T-helper 17 cell (primary cell): Measurements from ENCODE around the gene HOXA2. TPM values are rescaled to one million over a fixed set of nuclear protein-coding genes. Genes with fewer than 3 reads are reported as not detected.

Experiments used
- ATAC-seq: fragments of 150-1000 bp; cut with Tn5 transposase; 2 replicates; pipeline ENCODE4 v1.10.0; 2021; ENCODE audit warnings: mild to moderate bottlenecking, moderate library complexity
- DNase-seq, 3 donors: peaks; one replicate each; pipeline versions ENCODE4 v3.0.0 to v3.0.0-alpha.2; 2020 to 2021
- H3K9me3 ChIP-seq: one replicate; pipeline ENCODE4 v1.7.0; 2013; ENCODE audit warnings: low read length, mild to moderate bottlenecking; ENCODE audit not compliant: control insufficient read depth, poor library complexity, severe bottlenecking
- H3K27ac Mint-ChIP-seq: one replicate; pipeline ENCODE4 v1.8.0; 2022; ENCODE audit warnings: mild to moderate bottlenecking, moderate library complexity, mixed read lengths
- H3K27me3 Mint-ChIP-seq: one replicate; pipeline ENCODE4 v1.8.0; 2022; ENCODE audit warnings: mixed read lengths
- H3K36me3 Mint-ChIP-seq: one replicate; pipeline ENCODE4 v1.8.0; 2022; ENCODE audit warnings: low read depth, mixed read lengths
- H3K4me1 Mint-ChIP-seq: one replicate; pipeline ENCODE4 v1.8.0; 2022; ENCODE audit warnings: mild to moderate bottlenecking, mixed read lengths
- H3K4me3 Mint-ChIP-seq: one replicate; pipeline ENCODE4 v1.8.0; 2022; ENCODE audit warnings: mild to moderate bottlenecking, moderate library complexity, mixed read lengths
- total RNA-seq, 4 donors: library from RNA in 2 of 4; stranded (reverse) in 2 of 4; gene quantifications; one replicate each; pipeline ENCODE4 v1.2.3 and lab custom pipeline; 2022 to 2026

The HOXA2 gene
- total RNA-seq, 2 donors from 2014 or later = not detected

- H3K4me3 Mint-ChIP-seq = no peak overlapping the region
Observed at GRCh38 chr7:27124902-27125689, 22.6 kb upstream of the HOXA2 start.

GRCh38 chr7:27124096-27124901 is 21.8 kb upstream of the HOXA2 start:
- no peaks in the 10 kb centered on the region for H3K36me3 Mint-ChIP-seq
- ATAC-seq = no peak
- peaks cover 72% of the 10 kb centered on the region for H3K27me3 Mint-ChIP-seq
- H3K9me3 ChIP-seq = peaks cover 2% of the 10 kb centered on the region
- no peak overlapping the region for H3K27ac Mint-ChIP-seq
- H3K4me1 Mint-ChIP-seq = no peaks in the 10 kb centered on the region
- DNase-seq = no peak
- H3K4me3 Mint-ChIP-seq = no peak overlapping the region

More at GRCh38 chr7:27124902-27125689, 22.6 kb upstream of the HOXA2 start:
- H3K4me1 Mint-ChIP-seq = no peaks in the 10 kb centered on the region
- H3K9me3 ChIP-seq = peaks cover 2% of the 10 kb centered on the region
- ATAC-seq (no peak), DNase-seq (no peak)
- no peak overlapping the region for H3K27ac Mint-ChIP-seq
- H3K27me3 Mint-ChIP-seq = peaks cover 67% of the 10 kb centered on the region
- no peaks in the 10 kb centered on the region for H3K36me3 Mint-ChIP-seq

GRCh38 chr7:27123477-27124053 is 21.1 kb upstream of the HOXA2 start:
- Mint-ChIP-seq H3K27ac (no peak overlapping the region), H3K36me3 (no peaks in the 10 kb centered on the region), H3K27me3 (peaks cover 70% of the 10 kb centered on the region), H3K4me3 (peak overlapping the region; percentile 3), H3K4me1 (no peaks in the 10 kb centered on the region)
- peaks cover 2% of the 10 kb centered on the region for H3K9me3 ChIP-seq
- no peak for ATAC-seq
- DNase-seq = no peak

DNA sequence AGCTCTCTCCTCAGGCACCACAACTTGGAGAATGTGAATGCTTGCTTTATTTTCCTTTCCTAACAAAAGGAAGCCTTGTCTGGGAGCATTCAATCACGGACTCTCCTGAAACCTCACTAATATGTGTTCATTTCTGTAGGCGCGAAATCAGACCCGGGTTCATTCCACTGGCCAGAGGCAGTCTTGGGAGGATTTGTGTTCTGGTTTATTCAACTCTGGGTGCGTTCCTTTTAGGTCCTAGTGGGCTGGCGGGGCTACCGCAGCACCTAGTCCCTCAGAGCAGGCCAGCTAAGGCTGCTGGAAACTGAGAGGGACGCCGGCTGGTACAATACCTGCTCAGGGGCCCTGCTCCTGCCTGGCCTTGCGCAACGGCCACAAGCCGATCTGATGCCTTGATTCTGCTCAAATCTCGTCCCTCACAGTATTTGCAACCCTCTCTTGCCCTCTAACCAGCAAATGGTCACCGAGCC is 20.6 kb upstream of the HOXA2 start:
- H3K4me3 Mint-ChIP-seq = no peak overlapping the region
- H3K27me3 Mint-ChIP-seq = peaks cover 69% of the 10 kb centered on the region
- H3K9me3 ChIP-seq = peaks cover 2% of the 10 kb centered on the region
- no peak overlapping the region for H3K27ac Mint-ChIP-seq
- H3K4me1 Mint-ChIP-seq = no peaks in the 10 kb centered on the region
- no peak for DNase-seq
- ATAC-seq = no peak
- H3K36me3 Mint-ChIP-seq = no peaks in the 10 kb centered on the region

DNA sequence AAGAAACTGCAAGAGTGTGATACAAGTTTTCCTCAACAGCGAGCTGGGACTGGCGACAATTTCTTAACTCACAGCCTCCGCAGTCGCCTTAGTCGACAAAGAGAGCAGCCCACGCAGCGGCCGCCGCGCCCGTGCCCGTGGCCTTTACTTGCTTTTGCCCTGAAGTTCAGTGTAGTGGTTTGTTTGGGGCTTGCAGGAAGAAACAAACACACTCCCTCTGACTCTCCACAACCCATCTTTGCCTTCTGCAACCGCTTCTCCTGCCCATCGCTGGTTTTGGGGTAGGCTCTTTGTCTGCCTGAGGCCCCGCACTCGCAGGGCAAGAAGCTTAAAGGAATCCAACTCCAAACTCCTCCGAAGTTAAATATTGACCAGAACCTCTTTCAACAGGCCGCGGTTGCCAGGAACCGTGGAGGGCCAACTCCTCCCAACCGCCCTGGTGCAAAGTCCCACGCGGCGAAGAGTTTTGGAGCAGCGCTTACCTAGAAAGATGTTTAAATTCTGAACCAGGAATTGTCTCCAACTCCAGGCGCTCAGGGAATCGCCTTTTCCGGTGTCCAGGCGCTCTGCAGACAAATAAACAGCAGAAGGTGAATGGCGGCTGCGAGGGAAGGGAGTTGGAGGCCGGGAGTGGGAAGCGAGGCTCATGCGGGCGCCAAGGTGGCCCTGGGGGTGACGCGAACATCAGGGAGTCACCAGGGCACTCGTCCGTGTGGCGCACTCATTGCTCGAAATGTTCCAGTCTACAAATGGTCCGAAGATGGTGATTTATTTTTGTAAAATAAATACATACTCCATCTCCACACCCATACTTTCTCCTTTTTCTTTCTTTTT is 19.8 kb upstream of the HOXA2 start:
- DNase-seq = no peak
- ATAC-seq = no peak
- no peaks in the 10 kb centered on the region for H3K36me3 Mint-ChIP-seq
- no peak overlapping the region for H3K4me3 Mint-ChIP-seq
- peaks cover 2% of the 10 kb centered on the region for H3K9me3 ChIP-seq
- H3K27me3 Mint-ChIP-seq = peaks cover 66% of the 10 kb centered on the region
- no peak overlapping the region for H3K27ac Mint-ChIP-seq
- no peaks in the 10 kb centered on the region for H3K4me1 Mint-ChIP-seq

DNA sequence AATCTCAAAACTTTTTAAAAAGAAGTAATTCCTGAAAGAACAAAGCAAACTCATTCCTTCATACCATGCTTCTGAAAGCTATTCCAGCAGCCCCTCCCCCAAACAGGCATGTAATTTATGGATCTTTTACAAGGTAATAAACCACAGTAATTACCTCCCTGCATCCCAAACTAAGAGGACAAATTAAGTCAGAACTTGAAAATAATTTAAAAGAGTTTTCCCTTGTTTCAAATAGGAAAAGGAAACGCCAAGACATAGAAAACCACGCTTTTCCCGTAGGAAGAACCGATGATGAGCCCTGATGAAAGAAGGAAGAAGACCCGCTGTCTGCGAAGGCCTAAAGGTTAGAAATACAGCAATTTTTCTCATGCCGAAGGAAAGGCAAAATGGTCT is 19.2 kb upstream of the HOXA2 start:
- no peak overlapping the region for H3K4me3 Mint-ChIP-seq
- H3K9me3 ChIP-seq = peaks cover 2% of the 10 kb centered on the region
- ATAC-seq (no peak), DNase-seq (no peak)
- H3K4me1 Mint-ChIP-seq = no peaks in the 10 kb centered on the region
- peaks cover 64% of the 10 kb centered on the region for H3K27me3 Mint-ChIP-seq
- H3K36me3 Mint-ChIP-seq = no peaks in the 10 kb centered on the region
- no peak overlapping the region for H3K27ac Mint-ChIP-seq

- H3K4me3 Mint-ChIP-seq = no peak overlapping the region
- DNase-seq = no peak
- H3K27ac Mint-ChIP-seq = no peak overlapping the region
- H3K9me3 ChIP-seq = no peaks in the 10 kb centered on the region
- no peaks in the 10 kb centered on the region for H3K4me1 Mint-ChIP-seq
- no peaks in the 10 kb centered on the region for H3K36me3 Mint-ChIP-seq
- ATAC-seq = no peak
- peaks cover 48% of the 10 kb centered on the region for H3K27me3 Mint-ChIP-seq
Observed at GRCh38 chr7:27119412-27119911, 17.0 kb upstream of the HOXA2 start.

- H3K4me1 Mint-ChIP-seq = no peaks in the 10 kb centered on the region
- H3K27me3 Mint-ChIP-seq = peaks cover 40% of the 10 kb centered on the region
- H3K4me3 Mint-ChIP-seq = no peak overlapping the region
- DNase-seq (no peak), ATAC-seq (no peak)
- no peaks in the 10 kb centered on the region for H3K9me3 ChIP-seq
- no peak overlapping the region for H3K27ac Mint-ChIP-seq
- no peaks in the 10 kb centered on the region for H3K36me3 Mint-ChIP-seq
Observed at GRCh38 chr7:27118580-27118979, 16.1 kb upstream of the HOXA2 start.

GRCh38 chr7:27117887-27118491 is 15.5 kb upstream of the HOXA2 start:
- Mint-ChIP-seq H3K27ac (no peak overlapping the region), H3K4me1 (no peaks in the 10 kb centered on the region), H3K27me3 (peaks cover 34% of the 10 kb centered on the region), H3K4me3 (no peak overlapping the region), H3K36me3 (no peaks in the 10 kb centered on the region)
- H3K9me3 ChIP-seq = no peaks in the 10 kb centered on the region
- DNase-seq = no peak
- ATAC-seq = no peak

GRCh38 chr7:27116962-27117886 is 14.7 kb upstream of the HOXA2 start:
- Mint-ChIP-seq H3K27me3 (peaks cover 32% of the 10 kb centered on the region), H3K36me3 (no peaks in the 10 kb centered on the region), H3K4me3 (no peak overlapping the region), H3K27ac (no peak overlapping the region), H3K4me1 (no peaks in the 10 kb centered on the region)
- ATAC-seq (no peak), DNase-seq (no peak)
- H3K9me3 ChIP-seq = no peaks in the 10 kb centered on the region

DNA sequence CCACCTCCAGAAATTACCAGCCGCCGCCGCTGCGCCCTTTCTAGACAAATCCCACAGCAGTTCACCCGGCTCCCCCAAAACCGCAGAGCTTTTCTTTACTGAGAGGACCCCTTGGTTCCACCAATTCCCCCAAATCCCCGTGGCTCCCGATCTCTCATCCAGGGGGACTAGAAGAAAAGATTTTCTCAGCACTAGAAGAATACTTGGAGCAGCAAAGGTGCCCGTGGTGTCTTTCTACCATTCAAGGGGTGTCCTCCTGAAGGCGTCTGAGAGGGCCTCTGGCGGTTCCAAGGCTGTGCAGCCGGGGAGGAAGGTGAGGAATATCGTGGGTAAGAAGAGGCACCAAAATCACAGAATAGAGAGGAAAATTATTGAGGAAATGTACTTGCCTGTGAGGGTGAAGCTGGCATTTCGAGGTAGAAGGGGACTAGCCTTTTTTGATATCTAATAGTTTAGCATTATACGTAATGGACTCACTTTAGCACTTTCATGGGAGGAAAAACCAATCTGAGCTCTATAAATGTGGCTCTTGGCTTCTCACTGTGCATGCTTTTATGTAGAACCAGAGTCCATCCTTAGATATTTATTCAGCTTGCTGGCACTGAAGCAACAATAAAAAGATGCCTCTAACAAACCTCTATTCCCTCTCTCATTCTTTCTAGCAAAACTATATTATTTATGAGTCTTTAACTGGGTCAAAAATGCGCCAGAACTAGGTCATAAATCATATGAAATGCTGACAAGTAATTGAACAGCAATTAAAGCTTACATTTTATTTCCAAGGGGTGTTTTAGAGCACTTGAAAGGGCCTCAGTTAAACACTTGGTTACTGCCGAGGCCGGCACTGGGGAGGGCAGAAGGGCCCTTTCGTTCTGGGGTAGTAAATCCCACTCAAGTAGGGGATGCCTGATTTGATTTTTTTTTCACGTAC is 13.8 kb upstream of the HOXA2 start:
- ATAC-seq (no peak), DNase-seq (no peak)
- Mint-ChIP-seq H3K27ac (no peak overlapping the region), H3K4me1 (no peaks in the 10 kb centered on the region), H3K36me3 (no peaks in the 10 kb centered on the region), H3K4me3 (no peak overlapping the region), H3K27me3 (peaks cover 32% of the 10 kb centered on the region)
- H3K9me3 ChIP-seq = no peaks in the 10 kb centered on the region
